ENCODE data around the gene CLVS2.

DNA sequence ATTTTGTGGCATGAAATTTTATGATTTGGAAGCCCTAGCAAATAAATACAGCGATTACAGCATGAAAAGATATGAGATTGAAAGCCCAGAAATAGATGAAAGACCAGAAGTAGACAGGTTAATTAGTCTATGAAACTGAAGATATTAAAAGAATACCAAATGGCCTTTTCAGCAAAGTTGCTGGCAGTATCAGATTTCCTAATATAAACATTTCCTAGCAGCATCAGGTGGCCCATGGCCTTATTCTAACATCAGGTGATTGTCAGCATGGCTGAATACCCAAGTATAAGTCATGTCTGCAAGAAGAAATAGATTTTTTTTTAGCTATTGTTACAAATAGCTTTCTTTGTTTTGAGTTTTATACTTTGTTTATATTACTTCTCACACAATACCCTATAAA, 93.2 kb downstream of the CLVS2 start:
- TF ChIP-seq EGR1 (IDR thresholded peaks at IDR 0.05) (no peak), EP300 (IDR thresholded peaks at IDR 0.05; ENCODE audit: borderline replicate concordance) (no peak), CEBPB (IDR thresholded peaks at IDR 0.05) (no peak), ZBTB7A (IDR thresholded peaks at IDR 0.05; ENCODE audit: low read depth) (no peak), YY1 (IDR thresholded peaks at IDR 0.05; ENCODE audit: low read depth) (no peak), RAD21 (IDR thresholded peaks at IDR 0.05; ENCODE audit: low read depth) (no peak), NFIC (IDR thresholded peaks at IDR 0.05) (no peak), CREB1 (IDR thresholded peaks at IDR 0.05; ENCODE audit: low read depth) (no peak)
- TF ChIP-seq, protein P1, sequence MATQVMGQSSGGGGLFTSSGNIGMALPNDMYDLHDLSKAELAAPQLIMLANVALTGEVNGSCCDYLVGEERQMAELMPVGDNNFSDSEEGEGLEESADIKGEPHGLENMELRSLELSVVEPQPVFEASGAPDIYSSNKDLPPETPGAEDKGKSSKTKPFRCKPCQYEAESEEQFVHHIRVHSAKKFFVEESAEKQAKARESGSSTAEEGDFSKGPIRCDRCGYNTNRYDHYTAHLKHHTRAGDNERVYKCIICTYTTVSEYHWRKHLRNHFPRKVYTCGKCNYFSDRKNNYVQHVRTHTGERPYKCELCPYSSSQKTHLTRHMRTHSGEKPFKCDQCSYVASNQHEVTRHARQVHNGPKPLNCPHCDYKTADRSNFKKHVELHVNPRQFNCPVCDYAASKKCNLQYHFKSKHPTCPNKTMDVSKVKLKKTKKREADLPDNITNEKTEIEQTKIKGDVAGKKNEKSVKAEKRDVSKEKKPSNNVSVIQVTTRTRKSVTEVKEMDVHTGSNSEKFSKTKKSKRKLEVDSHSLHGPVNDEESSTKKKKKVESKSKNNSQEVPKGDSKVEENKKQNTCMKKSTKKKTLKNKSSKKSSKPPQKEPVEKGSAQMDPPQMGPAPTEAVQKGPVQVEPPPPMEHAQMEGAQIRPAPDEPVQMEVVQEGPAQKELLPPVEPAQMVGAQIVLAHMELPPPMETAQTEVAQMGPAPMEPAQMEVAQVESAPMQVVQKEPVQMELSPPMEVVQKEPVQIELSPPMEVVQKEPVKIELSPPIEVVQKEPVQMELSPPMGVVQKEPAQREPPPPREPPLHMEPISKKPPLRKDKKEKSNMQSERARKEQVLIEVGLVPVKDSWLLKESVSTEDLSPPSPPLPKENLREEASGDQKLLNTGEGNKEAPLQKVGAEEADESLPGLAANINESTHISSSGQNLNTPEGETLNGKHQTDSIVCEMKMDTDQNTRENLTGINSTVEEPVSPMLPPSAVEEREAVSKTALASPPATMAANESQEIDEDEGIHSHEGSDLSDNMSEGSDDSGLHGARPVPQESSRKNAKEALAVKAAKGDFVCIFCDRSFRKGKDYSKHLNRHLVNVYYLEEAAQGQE (IDR thresholded peaks at IDR 0.05; ENCODE audit: low read depth) = no peak
- TF ChIP-seq, protein P2, sequence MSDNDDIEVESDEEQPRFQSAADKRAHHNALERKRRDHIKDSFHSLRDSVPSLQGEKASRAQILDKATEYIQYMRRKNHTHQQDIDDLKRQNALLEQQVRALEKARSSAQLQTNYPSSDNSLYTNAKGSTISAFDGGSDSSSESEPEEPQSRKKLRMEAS (IDR thresholded peaks at IDR 0.05) = no peak

Data from Ishikawa (cell line).